SU-DHL-6 (cell line): ENCODE measurements around the gene BPIFB2.

ENCODE experiments used
- H2AFZ ChIP-seq: fragments of 200-600 bp; sonication (generic); 2 replicates; pipeline ENCODE4 v1.6.1; 2014; ENCODE audit warnings: low read depth, mild to moderate bottlenecking, moderate library complexity, mixed read lengths, antibody characterized with exemption, low read length; ENCODE audit not compliant: severe bottlenecking
- H3F3A ChIP-seq: fragments of 200-600 bp; shearing (Covaris generic); 2 replicates; pipeline ENCODE4 v1.6.0; 2016; ENCODE audit warnings: antibody characterized with exemption, mild to moderate bottlenecking; ENCODE audit not compliant: insufficient read depth
- H3K27ac ChIP-seq: fragments of 200-600 bp; sonication (generic); 2 replicates; pipeline ENCODE4 v1.5.1; 2016; ENCODE audit warnings: low read depth, mild to moderate bottlenecking, low read length, moderate library complexity, mixed read lengths
- H3K27me3 ChIP-seq: fragments of 200-600 bp; sonication (generic), shearing (Covaris generic); 2 replicates; pipeline ENCODE4 v1.6.0; 2014; ENCODE audit warnings: mild to moderate bottlenecking, low read length
- H3K36me3 ChIP-seq: fragments of 200-600 bp; sonication (generic); 2 replicates; pipeline ENCODE4 v1.6.1; 2014; ENCODE audit warnings: mild to moderate bottlenecking, low read length, mixed read lengths
- H3K4me2 ChIP-seq: fragments of 300-600, 200-600 bp; shearing (Covaris generic), sonication (generic); 2 replicates; pipeline ENCODE4 v1.6.0; 2014; ENCODE audit warnings: low read length, low read depth, mild to moderate bottlenecking; ENCODE audit not compliant: poor library complexity, severe bottlenecking
- H3K4me3 ChIP-seq: fragments of 200-600 bp; sonication (generic); 2 replicates; pipeline ENCODE4 v1.5.1; 2014; ENCODE audit warnings: antibody characterized with exemption, low read length, mild to moderate bottlenecking, mixed read lengths; ENCODE audit not compliant: insufficient read depth, poor library complexity, severe bottlenecking
- H3K79me2 ChIP-seq: fragments of 200-600 bp; sonication (generic); 2 replicates; pipeline ENCODE4 v1.6.1; 2014; ENCODE audit warnings: mild to moderate bottlenecking, low read length, moderate library complexity; ENCODE audit not compliant: insufficient read depth
- H3K9ac ChIP-seq: fragments of 200-600 bp; sonication (generic); 2 replicates; pipeline ENCODE4 v1.7.0; 2014; ENCODE audit warnings: mild to moderate bottlenecking, low read length
- H3K9me2 ChIP-seq: fragments of 200-600 bp; sonication (generic); replicated peaks from 2 replicates; pipeline ENCODE4 v1.6.1; 2014; ENCODE audit warnings: low read length; ENCODE audit not compliant: insufficient read depth
- H3K9me3 ChIP-seq: fragments of 200-600 bp; sonication (generic); 2 replicates; pipeline ENCODE4 v1.6.1; 2014; ENCODE audit warnings: low read length, mixed read lengths; ENCODE audit not compliant: insufficient read depth
- H4K20me1 ChIP-seq: fragments of 200-600 bp; sonication (generic); 2 replicates; pipeline ENCODE4 v1.6.1; 2014; ENCODE audit warnings: low read depth, mild to moderate bottlenecking, antibody characterized with exemption, low read length, moderate library complexity, mixed read lengths
- CTCF ChIP-seq: fragments of 200-600 bp; sonication (generic); IDR thresholded peaks from one replicate; pipeline ENCODE4 v1.5.1; 2017; ENCODE audit warnings: antibody characterized with exemption, mild to moderate bottlenecking, low read length, moderate library complexity; ENCODE audit not compliant: insufficient read depth, poor library complexity, severe bottlenecking
- EZH2phosphoT487 ChIP-seq: fragments of 200-600 bp; sonication (generic), shearing (Covaris generic); conservative IDR thresholded peaks from 2 replicates; pipeline ENCODE4 v1.6.1; 2018; ENCODE audit warnings: mild to moderate bottlenecking, antibody characterized with exemption, low read length, moderate library complexity, mixed read lengths

BPIFB2 gene

GRCh38 chr20:33007376-33008335 lies at the start of gene BPIFB2:
BPIFB2 (plus strand) TSS chr20:33007704; CDS start chr20:33008575, 871 bp downstream.
- Histone ChIP-seq H3F3A (no peaks in the 10 kb centered on the region), H3K4me3 (no peak within 1 kb of the TSS), H3K79me2 (no peaks in the 10 kb centered on the region), H3K9me3 (no peaks in the 10 kb centered on the region), H2AFZ (no peak within 1 kb of the TSS), H3K9me2 (no peaks in the 10 kb centered on the region), H3K27ac (no peak within 1 kb of the TSS), H3K27me3 (no peaks in the 10 kb centered on the region), H3K9ac (no peak within 1 kb of the TSS), H4K20me1 (no peaks in the 10 kb centered on the region), H3K4me2 (no peak within 1 kb of the TSS), H3K36me3 (no peaks in the 10 kb centered on the region)
- TF ChIP-seq EZH2phosphoT487 (no peak), CTCF (no peak)

- TF ChIP-seq CTCF (no peak), EZH2phosphoT487 (no peak)
- Histone ChIP-seq H3K4me2 (no peak overlapping the region), H3K9me2 (no peaks in the 10 kb centered on the region), H3K9me3 (peaks cover 7% of the 10 kb centered on the region; the same call in 1 of the 2 replicates), H3F3A (no peaks in the 10 kb centered on the region), H3K9ac (no peak overlapping the region), H3K27ac (no peak overlapping the region), H4K20me1 (no peaks in the 10 kb centered on the region), H3K79me2 (no peaks in the 10 kb centered on the region), H3K36me3 (peaks cover 7% of the 10 kb centered on the region; the same call in 1 of the 2 replicates), H3K27me3 (no peaks in the 10 kb centered on the region), H2AFZ (no peak overlapping the region), H3K4me3 (no peak overlapping the region)
These were observed 48.9 kb upstream of the BPIFB2 start for GRCh38 chr20:32958574-32958973.

- H4K20me1 ChIP-seq: no peaks in the 10 kb centered on the region
These were observed 47.9 kb upstream of the BPIFB2 start for GRCh38 chr20:32959351-32960221.

More at GRCh38 chr20:32959351-32960221, 47.9 kb upstream of the BPIFB2 start:
- peaks cover 7% of the 10 kb centered on the region; the same call in 1 of the 2 replicates for H3K9me3 ChIP-seq
- H3K36me3 ChIP-seq: peaks cover 7% of the 10 kb centered on the region; the same call in 1 of the 2 replicates
- no peak overlapping the region for H3K4me2 ChIP-seq
- no peaks in the 10 kb centered on the region for H3K79me2 ChIP-seq
- no peaks in the 10 kb centered on the region for H3K27me3 ChIP-seq
- TF ChIP-seq EZH2phosphoT487 (no peak), CTCF (no peak)
- H3K4me3 ChIP-seq: no peak overlapping the region
- H3K9ac ChIP-seq: no peak overlapping the region
- no peak overlapping the region for H3K27ac ChIP-seq
- H2AFZ ChIP-seq: no peak overlapping the region
- no peaks in the 10 kb centered on the region for H3K9me2 ChIP-seq
- H3F3A ChIP-seq: no peaks in the 10 kb centered on the region
